GM21447 (cell line): Measurements from ENCODE around the gene SOX1.

ENCODE experiments used
- ATAC-seq: cut with Tn5 transposase; IDR thresholded peaks from one replicate; pipeline ENCODE4 v1.9.1; 2021; ENCODE audit not compliant: unreplicated experiment

The SOX1 gene

GRCh38 chr13:112067116-112067741 lies at the start of gene SOX1:
SOX1 (plus strand) TSS chr13:112067149; CDS start chr13:112067659, 510 bp downstream.
- ATAC-seq: no peak

GRCh38 chr13:112024577-112024976 lies 42.4 kb upstream of the SOX1 start:
- no peak for ATAC-seq

GRCh38 chr13:112027250-112027649 lies 39.7 kb upstream of the SOX1 start:
- ATAC-seq: no peak

GRCh38 chr13:112028481-112028880 lies 38.5 kb upstream of the SOX1 start:
- no peak for ATAC-seq

GRCh38 chr13:112029143-112029542 lies 37.8 kb upstream of the SOX1 start:
- ATAC-seq: no peak

- ATAC-seq: no peak
Measured at GRCh38 chr13:112032186-112032993, 34.6 kb upstream of the SOX1 start.

GRCh38 chr13:112034231-112034630 lies 32.7 kb upstream of the SOX1 start:
- ATAC-seq: no peak

GRCh38 chr13:112034846-112035245 lies 32.1 kb upstream of the SOX1 start:
- ATAC-seq: no peak

GRCh38 chr13:112042496-112042895 lies 24.5 kb upstream of the SOX1 start:
- no peak for ATAC-seq

GRCh38 chr13:112052213-112052612 lies 14.7 kb upstream of the SOX1 start:
- ATAC-seq: no peak

GRCh38 chr13:112053167-112053743 lies 13.7 kb upstream of the SOX1 start:
- ATAC-seq: no peak

- ATAC-seq: no peak
Measured at GRCh38 chr13:112053744-112054615, 13.0 kb upstream of the SOX1 start.

GRCh38 chr13:112054616-112055015 lies 12.3 kb upstream of the SOX1 start:
- ATAC-seq: no peak

GRCh38 chr13:112055036-112055914 lies 11.7 kb upstream of the SOX1 start:
- no peak for ATAC-seq

GRCh38 chr13:112055915-112056269 lies 11.1 kb upstream of the SOX1 start:
- ATAC-seq: no peak

- ATAC-seq: no peak
Measured at GRCh38 chr13:112056284-112056727, 10.6 kb upstream of the SOX1 start.

GRCh38 chr13:112056739-112057438 lies 10.1 kb upstream of the SOX1 start:
- ATAC-seq: no peak

GRCh38 chr13:112057439-112057735 lies 9.6 kb upstream of the SOX1 start:
- ATAC-seq: no peak

GRCh38 chr13:112057736-112058518 lies 9.0 kb upstream of the SOX1 start:
- ATAC-seq: no peak
